Keratinocyte (primary cell): Measurements from ENCODE around the gene MCEMP1. TPM values are rescaled to one million over a fixed set of nuclear protein-coding genes. Genes with fewer than 3 reads are reported as not detected.
A peak's percentile ranks its signal among the peaks of the same experiment; 100 is the strongest.

Experiments used
- DNase-seq: peaks from one replicate; pipeline ENCODE4 v3.0.0-alpha.2; 2011; ENCODE audit warnings: low read depth, missing footprints, low spot score
- FAIRE-seq: peaks from 2 replicates; lab custom pipeline; 2011; peaks lifted over from hg19 to GRCh38; lab: Jason Lieb, UNC
- H2AFZ ChIP-seq: 2 replicates; pipeline ENCODE4 v1.6.0; 2012; ENCODE audit warnings: low read length, control low read depth, inconsistent platforms; ENCODE audit not compliant: control insufficient read depth
- H3K27ac ChIP-seq: 2 replicates; pipeline ENCODE4 v1.5.1; 2011; ENCODE audit warnings: low read length; ENCODE audit not compliant: control insufficient read depth, insufficient read depth
- H3K27me3 ChIP-seq: 3 replicates; pipeline ENCODE4 v1.6.0; 2011; ENCODE audit warnings: low read length; ENCODE audit not compliant: control insufficient read depth, insufficient read depth; ENCODE audit errors: extremely low read depth
- H3K36me3 ChIP-seq, 2 experiments: 2 replicates in 1 of 2; 3 replicates in 1 of 2; pipeline ENCODE4 v1.5.1; 2011; ENCODE audit warnings: low read length in 2 of 2, mild to moderate bottlenecking in 1 of 2; ENCODE audit not compliant: control insufficient read depth in 2 of 2, insufficient read depth in 2 of 2; ENCODE audit errors: extremely low read depth in 1 of 2
- H3K4me1 ChIP-seq: 3 replicates; pipeline ENCODE4 v1.5.1; 2011; ENCODE audit warnings: low read length; ENCODE audit not compliant: control insufficient read depth, insufficient read depth; ENCODE audit errors: extremely low read depth
- H3K4me2 ChIP-seq: 3 replicates; pipeline ENCODE4 v1.6.0; 2011; ENCODE audit warnings: low read depth, low read length; ENCODE audit not compliant: control insufficient read depth, insufficient read depth; ENCODE audit errors: extremely low read depth
- H3K4me3 ChIP-seq, 3 experiments: fragments of 200-600 bp in 1 of 3; sonication (generic) in 1 of 3; 2 replicates in 2 of 3; 3 replicates in 1 of 3; pipeline ENCODE4 v1.5.1; 2011 to 2016; ENCODE audit warnings: low read length in 3 of 3, mild to moderate bottlenecking in 3 of 3, control low read depth in 2 of 3, inconsistent platforms in 1 of 3, low read depth in 1 of 3, mixed read lengths in 1 of 3, mixed run types in 1 of 3, moderate library complexity in 1 of 3; ENCODE audit not compliant: control insufficient read depth in 2 of 3, insufficient read depth in 2 of 3; ENCODE audit errors: extremely low read depth in 1 of 3
- H3K79me2 ChIP-seq: 2 replicates; pipeline ENCODE4 v1.6.0; 2012; ENCODE audit warnings: low read length; ENCODE audit not compliant: control insufficient read depth, insufficient read depth
- H3K9ac ChIP-seq: 3 replicates; pipeline ENCODE4 v1.6.0; 2011; ENCODE audit warnings: low read length; ENCODE audit not compliant: control insufficient read depth, insufficient read depth; ENCODE audit errors: extremely low read depth
- H3K9me1 ChIP-seq: 3 replicates; pipeline ENCODE4 v1.6.0; 2011; ENCODE audit warnings: low read length; ENCODE audit not compliant: control insufficient read depth, insufficient read depth; ENCODE audit errors: extremely low read depth
- H3K9me3 ChIP-seq: 2 replicates; pipeline ENCODE4 v1.5.1; 2012; ENCODE audit warnings: low read depth, low read length; ENCODE audit not compliant: control insufficient read depth
- H4K20me1 ChIP-seq: 3 replicates; pipeline ENCODE4 v1.6.0; 2011; ENCODE audit warnings: low read length; ENCODE audit not compliant: control insufficient read depth, insufficient read depth; ENCODE audit errors: extremely low read depth
- EZH2 ChIP-seq: IDR thresholded peaks from one replicate; pipeline ENCODE4 v1.6.1; 2012; ENCODE audit warnings: inconsistent platforms, mild to moderate bottlenecking, low read length, moderate library complexity
- dilution Hi-C: fragments of 300-500 bp; cut with MboI; formaldehyde crosslinking; loops from one replicate; pipeline ENCODE4 v1.7.0; 2020; ENCODE audit warnings: low sequenced_read_pairs; ENCODE audit not compliant: extremely low pct_ligation_motif_present
- polyA plus RNA-seq, 5 experiments: library from polyadenylated mRNA; depleted of rRNA in 3 of 5; stranded (reverse) in 3 of 5; stranded (forward) in 1 of 5; unstranded in 1 of 5; fragments of >200 nt; gene quantifications; 1 replicate in 1 of 5; 2 replicates in 3 of 5; 3 replicates in 1 of 5; pipeline versions ENCODE4 v1.2.1 to v1.2.3, GENCODE V29; 2011 to 2012; ENCODE audit warnings: missing spikeins in 2 of 5, low read depth in 1 of 5, low replicate concordance in 1 of 5
- TF ChIP-seq, protein P1 (sequence below), 3 experiments: IDR thresholded peaks in 1 of 3; conservative IDR thresholded peaks in 1 of 3; optimal IDR thresholded peaks in 1 of 3; 2 replicates in 2 of 3; 3 replicates in 1 of 3; pipeline versions ENCODE3 to v1.5.1; 2011; ENCODE audit warnings: low read length in 3 of 3, mild to moderate bottlenecking in 3 of 3, moderate library complexity in 2 of 3, control low read depth in 1 of 3, inconsistent platforms in 1 of 3; ENCODE audit not compliant: insufficient read depth in 2 of 3; ENCODE audit errors: extremely low read depth in 1 of 3

MCEMP1 gene
- polyA plus RNA-seq, 1 donor (not counting 4 experiments of a cell fraction or from before 2014, with no cell fraction given), result not detected

DNA sequence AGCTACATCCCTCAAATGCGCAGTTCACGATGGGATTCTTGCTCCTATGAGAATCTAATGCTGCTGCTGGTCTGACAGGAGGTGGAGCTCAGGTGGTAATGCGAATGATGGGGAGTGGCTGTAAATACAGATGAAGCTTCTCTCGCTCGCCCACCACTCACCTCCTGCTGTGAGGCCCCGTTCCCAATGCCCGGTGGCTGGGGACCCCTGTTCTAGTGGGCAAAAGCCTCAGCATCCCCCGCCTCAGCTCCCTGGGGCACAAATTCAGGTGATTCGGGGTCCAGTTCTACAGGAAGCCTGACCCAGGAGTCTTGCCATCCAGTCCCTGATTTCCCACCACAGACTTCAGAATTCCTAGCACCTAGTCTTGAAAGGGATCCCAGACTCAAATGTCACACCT, 4.4 kb upstream of the MCEMP1 start:
- H3K9me3 ChIP-seq, result no peaks in the 10 kb centered on the region
- no peak for FAIRE-seq
- dilution Hi-C loops, result no loop called here

DNA sequence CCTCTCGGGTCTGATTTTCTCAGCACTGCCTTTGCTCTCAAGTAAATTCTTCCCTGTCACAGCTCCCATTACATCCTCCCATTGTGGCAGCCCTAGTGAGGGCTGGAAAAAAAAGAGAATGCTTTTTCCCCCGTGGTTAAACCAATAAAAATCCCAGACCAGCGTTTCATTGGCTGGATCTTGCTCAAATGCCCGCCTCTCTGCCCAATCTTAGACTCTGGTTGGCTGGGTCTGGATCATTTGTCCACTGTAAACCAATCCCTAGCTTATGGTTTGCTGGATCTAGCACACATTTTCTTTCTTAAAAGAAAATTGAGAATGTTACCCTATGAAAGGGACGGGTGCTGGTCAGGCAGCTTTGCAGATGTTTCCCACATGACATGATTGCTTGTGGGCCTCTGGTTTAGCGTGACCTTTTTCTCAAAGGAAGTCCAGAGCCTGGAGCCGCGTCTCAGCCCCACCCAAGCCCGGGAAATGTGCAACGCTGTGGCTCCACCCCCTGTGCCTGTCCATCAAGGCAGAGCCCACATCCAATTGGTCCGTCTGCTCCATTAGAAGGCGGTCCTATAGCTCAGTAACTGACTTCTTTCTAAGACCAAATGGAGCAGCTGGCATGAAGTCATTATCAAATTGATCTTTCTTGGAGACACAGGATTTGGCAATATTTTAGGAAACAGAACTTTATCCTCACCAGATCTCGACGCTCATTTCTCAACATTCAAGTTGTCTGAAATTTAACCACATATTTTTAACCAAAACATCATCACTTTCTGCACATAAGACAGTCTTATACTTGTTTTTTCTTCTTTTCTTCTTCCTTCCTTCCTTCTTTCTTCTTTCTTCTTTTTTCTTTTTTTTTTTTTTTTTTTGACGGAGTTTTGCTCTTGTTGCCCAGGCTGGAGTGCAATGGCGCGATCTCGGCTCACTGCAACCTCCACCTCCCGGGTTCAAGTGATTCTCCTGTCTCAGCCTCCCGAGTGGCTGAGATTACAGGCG, 2.6 kb upstream of the MCEMP1 start:
- Histone ChIP-seq H3K79me2 (no peaks in the 10 kb centered on the region), H3K36me3 (no peaks in the 10 kb centered on the region), H3K9ac (no peak overlapping the region), H3K27me3 (peaks cover 23% of the 10 kb centered on the region), H2AFZ (no peak overlapping the region), H3K27ac (no peak overlapping the region), H4K20me1 (no peaks in the 10 kb centered on the region), H3K9me3 (no peaks in the 10 kb centered on the region), H3K4me1 (no peaks in the 10 kb centered on the region), H3K4me3 (no peak overlapping the region), H3K9me1 (no peaks in the 10 kb centered on the region), H3K4me2 (peak overlapping the region; percentile 7)
- dilution Hi-C loops, result no loop called here
- FAIRE-seq (no peak), DNase-seq (no peak)
- TF ChIP-seq EZH2, result no peak
- TF ChIP-seq, protein P1, sequence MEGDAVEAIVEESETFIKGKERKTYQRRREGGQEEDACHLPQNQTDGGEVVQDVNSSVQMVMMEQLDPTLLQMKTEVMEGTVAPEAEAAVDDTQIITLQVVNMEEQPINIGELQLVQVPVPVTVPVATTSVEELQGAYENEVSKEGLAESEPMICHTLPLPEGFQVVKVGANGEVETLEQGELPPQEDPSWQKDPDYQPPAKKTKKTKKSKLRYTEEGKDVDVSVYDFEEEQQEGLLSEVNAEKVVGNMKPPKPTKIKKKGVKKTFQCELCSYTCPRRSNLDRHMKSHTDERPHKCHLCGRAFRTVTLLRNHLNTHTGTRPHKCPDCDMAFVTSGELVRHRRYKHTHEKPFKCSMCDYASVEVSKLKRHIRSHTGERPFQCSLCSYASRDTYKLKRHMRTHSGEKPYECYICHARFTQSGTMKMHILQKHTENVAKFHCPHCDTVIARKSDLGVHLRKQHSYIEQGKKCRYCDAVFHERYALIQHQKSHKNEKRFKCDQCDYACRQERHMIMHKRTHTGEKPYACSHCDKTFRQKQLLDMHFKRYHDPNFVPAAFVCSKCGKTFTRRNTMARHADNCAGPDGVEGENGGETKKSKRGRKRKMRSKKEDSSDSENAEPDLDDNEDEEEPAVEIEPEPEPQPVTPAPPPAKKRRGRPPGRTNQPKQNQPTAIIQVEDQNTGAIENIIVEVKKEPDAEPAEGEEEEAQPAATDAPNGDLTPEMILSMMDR (optimal IDR thresholded peaks at IDR 0.05 in 1 of 3, IDR thresholded peaks at IDR 0.05 in 1 of 3, conservative IDR thresholded peaks at IDR 0.05 in 1 of 3; ENCODE audit: extremely low read depth in 1 of 3, insufficient read depth in 2 of 3, low read length in 3 of 3), result no peak

More for the DNA sequence above, 4.4 kb upstream of the MCEMP1 start:
- H3K27ac ChIP-seq, result no peak overlapping the region
- H3K27me3 ChIP-seq, result peaks cover 26% of the 10 kb centered on the region
- H4K20me1 ChIP-seq, result no peaks in the 10 kb centered on the region
- H2AFZ ChIP-seq, result no peak overlapping the region
- no peaks in the 10 kb centered on the region for H3K4me1 ChIP-seq
- H3K9me1 ChIP-seq, result no peaks in the 10 kb centered on the region
- no peak overlapping the region for H3K9ac ChIP-seq
- no peak overlapping the region for H3K4me3 ChIP-seq
- H3K79me2 ChIP-seq, result no peaks in the 10 kb centered on the region
- DNase-seq, result no peak
- no peak overlapping the region for H3K4me2 ChIP-seq
- H3K36me3 ChIP-seq, result no peaks in the 10 kb centered on the region
- no peak for TF ChIP-seq EZH2
- TF ChIP-seq, protein P1 (optimal IDR thresholded peaks at IDR 0.05 in 1 of 3, IDR thresholded peaks at IDR 0.05 in 1 of 3, conservative IDR thresholded peaks at IDR 0.05 in 1 of 3; ENCODE audit: extremely low read depth in 1 of 3, insufficient read depth in 2 of 3, low read length in 3 of 3), result no peak
